Panc1 (cell line): ENCODE measurements around the gene TF. TPM values are rescaled to one million over a fixed set of nuclear protein-coding genes. Genes with fewer than 3 reads are reported as not detected.

Experiments
- ATAC-seq: fragments of 200-7000 bp; cut with Tn5 transposase; 2 replicates; pipeline ENCODE4 v1.9.1; 2020; ENCODE audit warnings: mild to moderate bottlenecking, moderate library complexity
- BruUV-seq: library from RNA; stranded (reverse); fragments of 400-500 nt; replicated peaks from 2 replicates; lab custom pipeline; 2021; lab: Mats Ljungman, UMichigan
- CTCF ChIA-PET: fragments of 300-600 bp; sonication (Branson Sonifier 250); formaldehyde crosslinking; loops from one replicate; lab custom pipeline; 2022; ENCODE audit warnings: antibody characterized with exemption; lab: Charles Lee
- POLR2A ChIA-PET: fragments of 300-600 bp; sonication (Branson Sonifier 250); formaldehyde crosslinking; loops from one replicate; lab custom pipeline; 2022; ENCODE audit warnings: antibody characterized with exemption; lab: Charles Lee
- DNase-seq: peaks from one replicate; pipeline ENCODE4 v3.0.0-alpha.2; 2010; ENCODE audit warnings: low read depth, low spot score
- H3K27ac ChIP-seq: 2 replicates; pipeline ENCODE4 v1.5.1; 2011; ENCODE audit warnings: mild to moderate bottlenecking, low read length, inconsistent platforms
- H3K27me3 ChIP-seq: fragments of 200-500 bp; sonication (Bioruptor generic); 2 replicates; pipeline ENCODE4 v1.6.0; 2014; ENCODE audit warnings: low read length, inconsistent platforms; ENCODE audit not compliant: control insufficient read depth, insufficient read depth
- H3K36me3 ChIP-seq: fragments of 200-500 bp; sonication (Bioruptor generic); 2 replicates; pipeline ENCODE4 v1.5.1; 2014; ENCODE audit warnings: inconsistent platforms, mild to moderate bottlenecking, low read length, moderate library complexity; ENCODE audit not compliant: control insufficient read depth, insufficient read depth
- H3K4me1 ChIP-seq: 2 replicates; pipeline ENCODE4 v1.5.1; 2011; ENCODE audit warnings: inconsistent platforms, mild to moderate bottlenecking, low read length, moderate library complexity; ENCODE audit not compliant: control insufficient read depth, insufficient read depth
- H3K4me3 ChIP-seq, 2 experiments: 2 replicates each; pipeline ENCODE4 v1.5.1; 2011 to 2012; ENCODE audit warnings: low read depth in 2 of 2, low read length in 2 of 2, mild to moderate bottlenecking in 2 of 2, inconsistent platforms in 1 of 2, moderate library complexity in 1 of 2
- H3K9me3 ChIP-seq: fragments of 200-500 bp; sonication (Bioruptor generic); 2 replicates; pipeline ENCODE4 v1.5.1; 2014; ENCODE audit warnings: low read depth, mild to moderate bottlenecking, inconsistent platforms, low read length, moderate library complexity; ENCODE audit not compliant: control insufficient read depth, insufficient read depth
- POLR2AphosphoS5 ChIP-seq: IDR thresholded peaks from 2 replicates; pipeline ENCODE4 v1.6.1; 2012; ENCODE audit warnings: mild to moderate bottlenecking, low read depth, low read length, moderate library complexity
- SIN3A ChIP-seq: IDR thresholded peaks from 2 replicates; pipeline ENCODE4 v1.6.1; 2012; ENCODE audit warnings: low read depth, mild to moderate bottlenecking, low read length, moderate library complexity, borderline replicate concordance; ENCODE audit not compliant: insufficient read depth
- TCF7L2 ChIP-seq: IDR thresholded peaks from 2 replicates; pipeline ENCODE4 v1.6.1; 2011; ENCODE audit warnings: mild to moderate bottlenecking, low read depth, low read length, inconsistent platforms
- in situ Hi-C: cut with HindIII; loops from 2 replicates; pipeline ENCODE4 v1.10.0; 2016; ENCODE audit warnings: low sequenced_read_pairs, low pct_unique_long_range_greater_than_20kb
- intact Hi-C: fragments of 100-400 bp; cut with micrococcal nuclease; formaldehyde crosslinking; loops from one replicate; pipeline ENCODE4 v1.10.0; 2022; ENCODE audit not compliant: unreplicated experiment
- total RNA-seq: library from RNA; stranded (reverse); gene quantifications from one replicate; pipeline ENCODE4 v1.2.1, GENCODE V29; 2021; ENCODE audit not compliant: unreplicated experiment
- TF ChIP-seq, protein P1 (sequence below), 2 experiments: IDR thresholded peaks; 2 replicates each; pipeline ENCODE4 v1.6.1; 2011 to 2012; ENCODE audit warnings: low read depth in 2 of 2, control low read depth in 1 of 2, low read length in 1 of 2, mild to moderate bottlenecking in 1 of 2, moderate library complexity in 1 of 2; ENCODE audit not compliant: insufficient read depth in 1 of 2
- TF ChIP-seq, protein P2 (sequence below): fragments of 450-650 bp; IDR thresholded peaks from 2 replicates; pipeline ENCODE4 v1.5.1; 2017; ENCODE audit warnings: mild to moderate bottlenecking

TF gene
- total RNA-seq, 1 experiment from 2014 or later: 9.5 TPM

DNA sequence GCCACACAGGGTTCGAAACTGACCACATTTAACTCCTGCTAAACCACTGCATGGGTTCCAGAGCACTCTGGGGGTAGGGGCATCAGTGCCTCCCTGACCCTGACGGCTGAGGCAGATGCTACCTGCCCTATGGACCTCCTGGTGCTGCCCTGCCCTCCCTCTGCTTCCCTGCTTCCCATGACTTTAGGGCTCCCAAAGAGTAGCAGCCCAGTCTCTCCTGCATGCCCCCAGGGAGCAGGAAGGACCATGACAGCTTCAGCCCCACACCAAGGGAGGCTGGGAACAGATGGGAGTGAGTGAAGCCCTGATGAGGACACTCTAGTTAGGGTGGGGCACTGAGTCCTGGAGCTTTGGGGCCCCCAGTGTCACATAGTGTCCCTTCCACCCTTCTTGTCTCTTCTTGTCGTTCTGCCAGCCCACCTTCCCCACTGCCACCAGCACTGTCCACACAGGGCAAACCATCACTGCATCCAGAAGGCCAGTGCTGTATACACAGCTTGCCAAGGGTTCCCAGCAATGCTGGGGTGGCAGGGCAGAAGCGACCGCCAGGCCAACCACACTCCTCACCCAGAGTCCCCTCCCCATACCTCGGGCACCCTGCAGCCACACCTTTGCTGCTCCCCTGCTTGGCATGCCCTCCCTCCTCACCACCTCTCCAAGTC, 90.4 kb downstream of the TF start:
- Histone ChIP-seq H3K9me3 (no peaks in the 10 kb centered on the region), H3K4me1 (no peaks in the 10 kb centered on the region), H3K36me3 (no peaks in the 10 kb centered on the region), H3K4me3 (no peak overlapping the region), H3K27me3 (no peaks in the 10 kb centered on the region), H3K27ac (no peak overlapping the region)
- CTCF ChIA-PET: no interaction called here
- POLR2A ChIA-PET: no interaction called here
- DNase-seq: no peak
- no peak for ATAC-seq
- TF ChIP-seq, protein P1, sequence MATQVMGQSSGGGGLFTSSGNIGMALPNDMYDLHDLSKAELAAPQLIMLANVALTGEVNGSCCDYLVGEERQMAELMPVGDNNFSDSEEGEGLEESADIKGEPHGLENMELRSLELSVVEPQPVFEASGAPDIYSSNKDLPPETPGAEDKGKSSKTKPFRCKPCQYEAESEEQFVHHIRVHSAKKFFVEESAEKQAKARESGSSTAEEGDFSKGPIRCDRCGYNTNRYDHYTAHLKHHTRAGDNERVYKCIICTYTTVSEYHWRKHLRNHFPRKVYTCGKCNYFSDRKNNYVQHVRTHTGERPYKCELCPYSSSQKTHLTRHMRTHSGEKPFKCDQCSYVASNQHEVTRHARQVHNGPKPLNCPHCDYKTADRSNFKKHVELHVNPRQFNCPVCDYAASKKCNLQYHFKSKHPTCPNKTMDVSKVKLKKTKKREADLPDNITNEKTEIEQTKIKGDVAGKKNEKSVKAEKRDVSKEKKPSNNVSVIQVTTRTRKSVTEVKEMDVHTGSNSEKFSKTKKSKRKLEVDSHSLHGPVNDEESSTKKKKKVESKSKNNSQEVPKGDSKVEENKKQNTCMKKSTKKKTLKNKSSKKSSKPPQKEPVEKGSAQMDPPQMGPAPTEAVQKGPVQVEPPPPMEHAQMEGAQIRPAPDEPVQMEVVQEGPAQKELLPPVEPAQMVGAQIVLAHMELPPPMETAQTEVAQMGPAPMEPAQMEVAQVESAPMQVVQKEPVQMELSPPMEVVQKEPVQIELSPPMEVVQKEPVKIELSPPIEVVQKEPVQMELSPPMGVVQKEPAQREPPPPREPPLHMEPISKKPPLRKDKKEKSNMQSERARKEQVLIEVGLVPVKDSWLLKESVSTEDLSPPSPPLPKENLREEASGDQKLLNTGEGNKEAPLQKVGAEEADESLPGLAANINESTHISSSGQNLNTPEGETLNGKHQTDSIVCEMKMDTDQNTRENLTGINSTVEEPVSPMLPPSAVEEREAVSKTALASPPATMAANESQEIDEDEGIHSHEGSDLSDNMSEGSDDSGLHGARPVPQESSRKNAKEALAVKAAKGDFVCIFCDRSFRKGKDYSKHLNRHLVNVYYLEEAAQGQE (IDR thresholded peaks at IDR 0.05; ENCODE audit: insufficient read depth in 1 of 2, low read depth in 2 of 2, low read length in 1 of 2): no peak
- TF ChIP-seq, protein P2, sequence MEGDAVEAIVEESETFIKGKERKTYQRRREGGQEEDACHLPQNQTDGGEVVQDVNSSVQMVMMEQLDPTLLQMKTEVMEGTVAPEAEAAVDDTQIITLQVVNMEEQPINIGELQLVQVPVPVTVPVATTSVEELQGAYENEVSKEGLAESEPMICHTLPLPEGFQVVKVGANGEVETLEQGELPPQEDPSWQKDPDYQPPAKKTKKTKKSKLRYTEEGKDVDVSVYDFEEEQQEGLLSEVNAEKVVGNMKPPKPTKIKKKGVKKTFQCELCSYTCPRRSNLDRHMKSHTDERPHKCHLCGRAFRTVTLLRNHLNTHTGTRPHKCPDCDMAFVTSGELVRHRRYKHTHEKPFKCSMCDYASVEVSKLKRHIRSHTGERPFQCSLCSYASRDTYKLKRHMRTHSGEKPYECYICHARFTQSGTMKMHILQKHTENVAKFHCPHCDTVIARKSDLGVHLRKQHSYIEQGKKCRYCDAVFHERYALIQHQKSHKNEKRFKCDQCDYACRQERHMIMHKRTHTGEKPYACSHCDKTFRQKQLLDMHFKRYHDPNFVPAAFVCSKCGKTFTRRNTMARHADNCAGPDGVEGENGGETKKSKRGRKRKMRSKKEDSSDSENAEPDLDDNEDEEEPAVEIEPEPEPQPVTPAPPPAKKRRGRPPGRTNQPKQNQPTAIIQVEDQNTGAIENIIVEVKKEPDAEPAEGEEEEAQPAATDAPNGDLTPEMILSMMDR: no peak
- no peak for TF ChIP-seq POLR2AphosphoS5
- no peak for TF ChIP-seq SIN3A
- TF ChIP-seq TCF7L2: no peak
- intact Hi-C loops: no loop called here
- no TSS peak for BruUV-seq
- in situ Hi-C loops: no loop called here

DNA sequence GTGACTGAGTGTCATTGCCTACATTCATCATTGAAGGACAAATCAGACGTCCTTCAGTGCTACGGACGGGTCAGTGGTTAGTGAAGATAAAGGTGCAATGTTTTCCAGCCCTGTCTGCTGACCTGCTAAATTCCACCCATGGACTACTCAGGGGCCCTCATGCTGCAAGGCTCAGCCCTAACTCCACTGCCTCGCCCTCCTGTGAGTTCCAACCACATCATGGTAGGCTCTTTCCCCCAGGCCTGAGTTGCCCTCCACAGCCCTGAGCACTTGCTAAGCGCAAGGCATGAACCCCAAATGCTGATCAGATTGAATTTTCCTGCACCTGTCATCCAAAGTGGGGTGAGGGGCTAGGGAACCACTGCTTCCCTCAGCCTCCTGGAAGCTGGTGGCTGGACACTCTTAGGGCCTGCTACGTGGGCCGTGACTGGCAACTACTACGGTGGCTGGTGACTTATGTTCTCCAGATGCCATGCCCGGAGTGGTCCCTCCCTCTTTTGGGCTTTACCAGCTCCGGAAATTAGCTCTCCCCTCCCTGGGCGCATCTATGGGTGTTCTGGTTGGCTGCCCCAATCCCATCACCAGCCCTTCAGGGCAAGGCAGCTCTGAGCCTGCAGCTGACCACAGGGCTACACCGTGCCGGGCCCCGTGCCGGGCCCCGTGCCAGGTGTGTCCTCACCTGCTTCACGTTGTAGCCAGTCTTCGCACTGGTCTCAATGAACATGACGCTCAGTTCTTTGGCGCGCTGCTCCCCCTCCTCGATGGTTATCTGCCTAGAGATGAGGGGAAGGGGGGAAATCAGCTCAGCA, 91.5 kb downstream of the TF start:
- Histone ChIP-seq H3K36me3 (no peaks in the 10 kb centered on the region), H3K27ac (no peak overlapping the region), H3K4me1 (no peaks in the 10 kb centered on the region), H3K4me3 (no peak overlapping the region), H3K9me3 (no peaks in the 10 kb centered on the region), H3K27me3 (no peaks in the 10 kb centered on the region)
- TF ChIP-seq TCF7L2 (no peak), SIN3A (no peak), POLR2AphosphoS5 (no peak)
- TF ChIP-seq, protein P1 (IDR thresholded peaks at IDR 0.05; ENCODE audit: insufficient read depth in 1 of 2, low read depth in 2 of 2, low read length in 1 of 2): no peak
- TF ChIP-seq, protein P2: no peak
- POLR2A ChIA-PET: no interaction called here
- intact Hi-C loops (no loop called here), in situ Hi-C loops (no loop called here)
- no TSS peak for BruUV-seq
- no peak for ATAC-seq
- no peak for DNase-seq
- CTCF ChIA-PET: interaction anchor here (0.5 kb wide), 1 partner anchor 324 kb away, joined by 5 read pairs; no protein-coding TSS in a partner anchor
